Measurements from ENCODE around the gene GALK2.

GRCh38 chr15:49168016-49168415, 2.0 kb upstream of the GALK2 start:
- TF ChIP-seq CTCF (conservative IDR thresholded peaks at IDR 0.05; ENCODE audit: low read depth, low read length): no peak
- TF ChIP-seq RCOR1 (IDR thresholded peaks at IDR 0.05; ENCODE audit: insufficient replicate concordance, low read length): no peak
- no peak for TF ChIP-seq POLR2A (IDR thresholded peaks at IDR 0.05; ENCODE audit: low read depth, low read length)
- TF ChIP-seq RFX5 (IDR thresholded peaks at IDR 0.05; ENCODE audit: low read depth, low read length): no peak
- no peak for TF ChIP-seq CEBPB (IDR thresholded peaks at IDR 0.05; ENCODE audit: low read depth, low read length)
- TF ChIP-seq SMC3 (IDR thresholded peaks at IDR 0.05; ENCODE audit: low read depth, low read length): no peak
- no peak for TF ChIP-seq FOS (IDR thresholded peaks at IDR 0.05; ENCODE audit: low read depth, low read length)
- no peak for TF ChIP-seq NFE2L2 (IDR thresholded peaks at IDR 0.05; ENCODE audit: low read depth, low read length)
- no peak for TF ChIP-seq MAFK (IDR thresholded peaks at IDR 0.05; ENCODE audit: low read depth, low read length)
